Activated naive CD8-positive, alpha-beta T cell treated with anti-CD3 and anti-CD28 coated beads, Interleukin-2, amount 50 U/mL, for 24 hours (primary cell): Measurements from ENCODE around the gene CEP135.
A peak's percentile ranks its signal among the peaks of the same experiment; 100 is the strongest.

Experiments used
- ATAC-seq: fragments of 150-1000 bp; cut with Tn5 transposase; one replicate; pipeline ENCODE4 v1.10.0; 2021
- DNase-seq: peaks from one replicate; pipeline ENCODE4 v3.0.0; 2021
- H3K27ac Mint-ChIP-seq: one replicate; pipeline ENCODE4 v1.8.0; 2021; ENCODE audit warnings: mild to moderate bottlenecking, mixed read lengths
- H3K27me3 Mint-ChIP-seq: one replicate; pipeline ENCODE4 v1.8.0; 2021; ENCODE audit warnings: mixed read lengths
- H3K36me3 Mint-ChIP-seq: one replicate; pipeline ENCODE4 v1.8.0; 2021; ENCODE audit warnings: low read depth, mixed read lengths
- H3K4me1 Mint-ChIP-seq: one replicate; pipeline ENCODE4 v1.8.0; 2021; ENCODE audit warnings: mixed read lengths
- H3K4me3 Mint-ChIP-seq: one replicate; pipeline ENCODE4 v1.8.0; 2021; ENCODE audit warnings: mild to moderate bottlenecking, moderate library complexity, mixed read lengths
- H3K9me3 Mint-ChIP-seq: one replicate; pipeline ENCODE4 v1.8.0; 2021; ENCODE audit warnings: mixed read lengths

CEP135 gene

DNA sequence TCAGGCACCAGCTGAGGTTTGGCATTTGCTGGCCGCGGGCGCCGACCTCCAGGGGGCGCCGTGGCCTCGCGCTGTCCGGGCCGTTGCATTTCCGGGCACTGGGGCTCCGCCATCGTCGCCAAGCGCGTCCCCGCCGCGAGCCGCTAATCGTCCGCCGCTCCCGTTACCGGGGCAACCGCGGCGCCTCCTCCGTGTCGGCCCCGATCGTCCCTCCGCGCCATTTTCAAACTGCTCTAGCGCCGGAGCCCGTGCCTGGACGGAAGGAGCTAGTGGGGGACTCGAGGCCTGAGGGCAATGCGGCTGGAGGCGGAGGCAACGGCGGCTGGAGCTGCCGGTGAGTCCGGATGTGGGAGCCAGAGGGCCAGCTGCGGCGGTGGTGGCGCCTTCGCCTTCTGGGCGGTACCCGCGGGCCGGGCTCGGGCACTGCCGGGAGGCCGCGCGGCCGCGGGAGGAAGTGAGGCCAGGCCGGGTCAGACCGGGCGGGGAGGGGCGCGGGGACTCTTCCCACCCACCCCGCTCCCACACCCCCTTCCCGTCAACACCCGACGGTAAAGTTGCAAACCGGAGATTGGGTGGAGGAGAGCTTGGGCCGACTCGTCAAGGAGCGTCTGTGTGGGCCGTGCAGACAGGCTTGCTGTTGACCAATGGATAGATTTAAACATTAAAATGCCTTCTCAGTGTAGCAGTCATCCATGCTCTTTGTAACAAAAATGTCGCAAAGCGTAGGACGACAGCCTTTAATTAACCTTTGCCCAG lies at the start of gene CEP135:
TSS of gene CEP135 (plus strand) at position 220 of the 756 bp plus-strand sequence. CDS start 3,186 bp downstream, outside the sequence.
- Mint-ChIP-seq H3K27ac (peak within 1 kb of the TSS; percentile 90), H3K9me3 (no peaks in the 10 kb centered on the region), H3K4me1 (peaks cover 43% of the 10 kb centered on the region), H3K27me3 (no peaks in the 10 kb centered on the region), H3K36me3 (peaks cover 8% of the 10 kb centered on the region), H3K4me3 (peak within 1 kb of the TSS; percentile 83)
- peak; percentile 86 for ATAC-seq
- DNase-seq, result peak; percentile 93

GRCh38 chr4:55902677-55903076 lies 46.1 kb upstream of the CEP135 start:
- H3K36me3 Mint-ChIP-seq, result peaks cover 33% of the 10 kb centered on the region
- DNase-seq (no peak), ATAC-seq (no peak)
- H3K4me1 Mint-ChIP-seq, result peaks cover 30% of the 10 kb centered on the region
- H3K27me3 Mint-ChIP-seq, result no peaks in the 10 kb centered on the region
- H3K9me3 Mint-ChIP-seq, result no peaks in the 10 kb centered on the region
- no peak overlapping the region for H3K4me3 Mint-ChIP-seq
- H3K27ac Mint-ChIP-seq, result peak overlapping the region; percentile 8

DNA sequence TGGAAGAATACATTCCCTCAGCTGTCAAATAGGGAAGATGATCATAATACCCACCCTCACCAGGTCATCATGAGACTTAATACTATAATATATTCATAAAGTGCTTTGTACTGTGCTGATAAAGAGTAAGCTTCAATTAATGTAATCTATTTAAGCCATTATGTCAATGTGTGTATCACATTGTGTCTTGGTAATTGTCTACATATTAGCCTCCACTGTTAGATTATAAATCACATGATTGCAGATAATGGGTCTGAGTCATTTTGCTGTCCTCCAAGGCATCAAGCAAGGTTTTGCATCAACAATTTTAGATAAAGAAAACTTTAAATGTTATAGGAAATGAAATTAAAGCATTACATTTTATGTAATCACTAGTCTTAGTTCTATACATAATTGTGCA lies 45.2 kb upstream of the CEP135 start:
- Mint-ChIP-seq H3K36me3 (peaks cover 33% of the 10 kb centered on the region), H3K4me3 (no peak overlapping the region), H3K9me3 (no peaks in the 10 kb centered on the region), H3K27ac (no peak overlapping the region), H3K4me1 (peaks cover 31% of the 10 kb centered on the region), H3K27me3 (no peaks in the 10 kb centered on the region)
- ATAC-seq (no peak), DNase-seq (no peak)

DNA sequence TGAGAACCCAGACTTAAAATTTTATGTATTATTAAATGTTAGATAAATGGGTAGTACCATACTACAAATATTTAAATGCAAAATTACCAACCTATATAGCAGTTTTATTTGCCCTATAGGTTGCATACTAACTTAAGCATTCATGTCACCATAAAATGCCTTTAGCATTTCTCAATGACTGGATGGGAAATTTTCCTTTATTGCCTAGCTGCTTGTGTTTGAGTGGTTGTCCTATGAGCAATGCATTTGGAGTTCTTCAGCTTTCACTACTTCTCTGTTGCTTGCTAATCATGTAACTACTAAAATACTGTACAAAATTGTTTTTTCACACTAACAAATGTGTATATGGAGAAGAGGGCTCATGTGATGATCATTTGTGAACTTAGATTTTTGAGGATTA lies 44.2 kb upstream of the CEP135 start:
- Mint-ChIP-seq H3K27ac (no peak overlapping the region), H3K4me1 (peaks cover 31% of the 10 kb centered on the region), H3K4me3 (no peak overlapping the region), H3K27me3 (no peaks in the 10 kb centered on the region), H3K36me3 (peaks cover 33% of the 10 kb centered on the region), H3K9me3 (no peaks in the 10 kb centered on the region)
- DNase-seq (no peak), ATAC-seq (no peak)

GRCh38 chr4:55906323-55906722 lies 42.4 kb upstream of the CEP135 start:
- Mint-ChIP-seq H3K36me3 (peaks cover 23% of the 10 kb centered on the region), H3K27ac (peak overlapping the region; percentile 75), H3K4me3 (no peak overlapping the region), H3K27me3 (no peaks in the 10 kb centered on the region), H3K4me1 (peaks cover 31% of the 10 kb centered on the region), H3K9me3 (no peaks in the 10 kb centered on the region)
- no peak for ATAC-seq
- no peak for DNase-seq

GRCh38 chr4:55906989-55907388 lies 41.8 kb upstream of the CEP135 start:
- H3K9me3 Mint-ChIP-seq, result no peaks in the 10 kb centered on the region
- ATAC-seq (peak; percentile 90), DNase-seq (no peak)
- H3K27me3 Mint-ChIP-seq, result no peaks in the 10 kb centered on the region
- peaks cover 31% of the 10 kb centered on the region for H3K4me1 Mint-ChIP-seq
- peak overlapping the region; percentile 26 for H3K4me3 Mint-ChIP-seq
- H3K27ac Mint-ChIP-seq, result peak overlapping the region; percentile 75
- peaks cover 23% of the 10 kb centered on the region for H3K36me3 Mint-ChIP-seq

GRCh38 chr4:55907469-55907868 lies 41.3 kb upstream of the CEP135 start:
- ATAC-seq (no peak), DNase-seq (no peak)
- H3K36me3 Mint-ChIP-seq, result peaks cover 19% of the 10 kb centered on the region
- no peak overlapping the region for H3K4me3 Mint-ChIP-seq
- H3K27ac Mint-ChIP-seq, result peak overlapping the region; percentile 75
- no peaks in the 10 kb centered on the region for H3K9me3 Mint-ChIP-seq
- no peaks in the 10 kb centered on the region for H3K27me3 Mint-ChIP-seq
- peaks cover 31% of the 10 kb centered on the region for H3K4me1 Mint-ChIP-seq

DNA sequence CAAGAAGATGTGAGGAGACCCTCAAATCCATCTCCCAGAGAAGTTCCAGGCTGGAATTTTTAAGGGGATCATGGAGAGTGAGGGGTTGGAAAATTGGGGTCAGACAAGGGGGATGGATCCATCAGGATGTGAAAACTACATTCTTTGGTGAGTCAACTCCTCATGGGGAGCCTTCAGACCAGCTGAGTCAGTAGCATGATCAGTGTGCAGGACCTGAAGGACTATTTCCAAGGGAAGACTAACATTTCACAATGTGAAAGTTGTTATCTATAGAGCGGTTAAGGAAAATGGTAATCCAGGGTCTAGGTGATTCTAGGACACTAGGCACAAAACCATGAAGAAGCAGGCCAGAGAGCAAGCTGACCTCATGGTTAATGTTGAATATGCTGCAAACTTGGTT lies 38.6 kb upstream of the CEP135 start:
- Mint-ChIP-seq H3K36me3 (peaks cover 12% of the 10 kb centered on the region), H3K27ac (no peak overlapping the region), H3K9me3 (no peaks in the 10 kb centered on the region), H3K4me3 (no peak overlapping the region), H3K4me1 (peaks cover 23% of the 10 kb centered on the region), H3K27me3 (no peaks in the 10 kb centered on the region)
- ATAC-seq (no peak), DNase-seq (no peak)

DNA sequence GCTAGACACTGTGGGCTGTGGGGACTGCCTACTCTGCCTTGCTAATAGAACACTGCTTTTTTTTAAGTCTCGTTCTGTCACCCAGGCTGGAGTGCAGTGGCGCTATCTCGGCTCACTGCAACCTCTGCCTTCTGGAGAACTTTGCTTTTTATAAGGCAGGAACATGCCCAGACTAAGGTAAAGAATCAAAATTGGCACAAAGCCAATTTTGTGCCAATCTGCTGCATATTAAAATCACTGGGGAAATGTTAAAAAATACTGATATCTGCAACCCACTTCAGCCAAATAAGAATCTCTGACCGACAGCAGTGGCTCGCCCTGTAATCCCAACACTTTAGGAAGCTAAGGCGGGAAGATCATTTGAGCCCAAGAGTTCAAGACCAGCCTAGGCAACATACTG lies 36.5 kb upstream of the CEP135 start:
- DNase-seq (no peak), ATAC-seq (no peak)
- H3K9me3 Mint-ChIP-seq, result no peaks in the 10 kb centered on the region
- no peak overlapping the region for H3K27ac Mint-ChIP-seq
- peaks cover 5% of the 10 kb centered on the region for H3K4me1 Mint-ChIP-seq
- H3K4me3 Mint-ChIP-seq, result no peak overlapping the region
- no peaks in the 10 kb centered on the region for H3K27me3 Mint-ChIP-seq
- no peaks in the 10 kb centered on the region for H3K36me3 Mint-ChIP-seq

DNA sequence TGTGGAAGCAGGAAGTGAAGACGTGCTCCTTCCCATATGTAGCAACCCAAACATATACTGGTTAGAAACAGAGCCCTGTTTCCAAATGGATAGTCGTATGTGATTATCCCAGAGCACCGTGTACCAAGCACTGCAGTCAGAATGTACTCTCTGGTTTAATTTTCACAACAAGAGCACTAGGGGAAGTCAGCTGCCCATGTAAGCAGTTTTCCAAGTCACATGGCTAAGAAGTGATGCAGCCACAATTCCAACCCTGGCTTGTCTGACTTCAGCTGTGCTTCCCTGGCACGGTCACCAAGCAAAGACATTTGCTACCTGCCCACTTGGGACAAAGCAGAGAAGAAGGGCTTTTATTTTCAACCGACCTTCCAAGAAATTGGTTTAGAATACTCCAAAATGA lies 28.2 kb upstream of the CEP135 start:
- DNase-seq, result no peak
- no peaks in the 10 kb centered on the region for H3K36me3 Mint-ChIP-seq
- no peak overlapping the region for H3K27ac Mint-ChIP-seq
- H3K27me3 Mint-ChIP-seq, result no peaks in the 10 kb centered on the region
- H3K4me3 Mint-ChIP-seq, result no peak overlapping the region
- H3K4me1 Mint-ChIP-seq, result no peaks in the 10 kb centered on the region
- no peak for ATAC-seq
- no peaks in the 10 kb centered on the region for H3K9me3 Mint-ChIP-seq

DNA sequence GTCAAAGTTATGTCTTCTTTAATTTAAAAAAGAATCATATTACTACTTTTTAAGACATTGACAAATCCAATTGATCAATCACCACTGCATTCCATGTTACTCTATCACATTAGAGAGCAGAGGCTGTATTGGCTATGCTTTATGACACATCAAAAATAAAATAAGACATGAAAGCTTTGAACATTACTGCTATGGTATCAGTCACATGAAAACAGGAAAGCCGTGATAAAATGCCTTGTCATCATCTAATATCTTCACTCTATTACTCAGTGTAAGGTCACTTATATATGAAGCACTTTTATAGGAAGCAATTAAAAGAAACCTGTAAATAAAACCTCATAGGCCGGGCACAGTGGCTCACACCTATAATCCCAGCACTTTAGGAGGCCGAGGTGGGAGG lies 27.7 kb upstream of the CEP135 start:
- ATAC-seq (no peak), DNase-seq (no peak)
- no peaks in the 10 kb centered on the region for H3K27me3 Mint-ChIP-seq
- no peaks in the 10 kb centered on the region for H3K36me3 Mint-ChIP-seq
- H3K27ac Mint-ChIP-seq, result no peak overlapping the region
- H3K9me3 Mint-ChIP-seq, result no peaks in the 10 kb centered on the region
- H3K4me1 Mint-ChIP-seq, result no peaks in the 10 kb centered on the region
- no peak overlapping the region for H3K4me3 Mint-ChIP-seq

- DNase-seq (no peak), ATAC-seq (no peak)
- Mint-ChIP-seq H3K36me3 (no peaks in the 10 kb centered on the region), H3K4me1 (no peaks in the 10 kb centered on the region), H3K27ac (no peak overlapping the region), H3K4me3 (no peak overlapping the region), H3K9me3 (no peaks in the 10 kb centered on the region), H3K27me3 (no peaks in the 10 kb centered on the region)
Measured at GRCh38 chr4:55925241-55925640, 23.5 kb upstream of the CEP135 start.

- Mint-ChIP-seq H3K4me1 (peaks cover 2% of the 10 kb centered on the region), H3K36me3 (no peaks in the 10 kb centered on the region), H3K27me3 (no peaks in the 10 kb centered on the region), H3K4me3 (no peak overlapping the region), H3K9me3 (peaks cover 3% of the 10 kb centered on the region), H3K27ac (no peak overlapping the region)
- no peak for DNase-seq
- no peak for ATAC-seq
Measured at GRCh38 chr4:55926610-55927009, 22.1 kb upstream of the CEP135 start.

GRCh38 chr4:55927803-55928437 lies 20.8 kb upstream of the CEP135 start:
- Mint-ChIP-seq H3K9me3 (peaks cover 4% of the 10 kb centered on the region), H3K27me3 (no peaks in the 10 kb centered on the region), H3K36me3 (no peaks in the 10 kb centered on the region), H3K4me3 (no peak overlapping the region), H3K4me1 (peaks cover 2% of the 10 kb centered on the region), H3K27ac (no peak overlapping the region)
- DNase-seq (no peak), ATAC-seq (no peak)

DNA sequence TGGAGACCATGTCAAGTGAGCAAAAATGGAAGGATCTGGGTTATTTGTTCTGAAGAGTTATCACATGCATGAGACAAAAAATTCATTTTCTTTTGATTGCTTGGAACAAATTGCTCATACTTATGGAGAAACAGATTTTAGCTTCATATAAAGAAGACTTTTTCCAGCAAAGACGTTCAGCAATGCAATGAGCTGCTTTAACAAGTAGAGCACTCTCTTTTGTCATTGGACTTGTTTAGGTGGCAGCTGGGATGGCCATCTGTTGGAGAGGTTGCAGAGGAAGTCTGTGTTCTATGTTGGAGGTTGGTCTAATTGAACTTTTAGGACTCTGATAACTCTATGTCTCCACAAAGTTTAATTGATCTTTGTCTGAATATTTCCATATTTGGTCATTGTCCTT lies 19.9 kb upstream of the CEP135 start:
- peaks cover 4% of the 10 kb centered on the region for H3K9me3 Mint-ChIP-seq
- ATAC-seq, result no peak
- no peak overlapping the region for H3K4me3 Mint-ChIP-seq
- H3K27me3 Mint-ChIP-seq, result no peaks in the 10 kb centered on the region
- H3K36me3 Mint-ChIP-seq, result no peaks in the 10 kb centered on the region
- DNase-seq, result no peak
- H3K4me1 Mint-ChIP-seq, result peaks cover 2% of the 10 kb centered on the region
- H3K27ac Mint-ChIP-seq, result no peak overlapping the region
